Breast epithelium (tissue), 3 donors: ENCODE data around the gene PSMG4.

Experiments used
- CTCF ChIP-seq, 3 donors: fragments of 450-650 bp; IDR thresholded peaks; one replicate each; pipeline ENCODE4 v1.5.1; 2016 to 2017; ENCODE audit warnings: antibody characterized with exemption in 3 of 3, mild to moderate bottlenecking in 3 of 3, moderate library complexity in 3 of 3
- POLR2A ChIP-seq: fragments of 450-650 bp; IDR thresholded peaks from one replicate; pipeline ENCODE4 v1.6.1; 2016; ENCODE audit warnings: antibody characterized with exemption, mild to moderate bottlenecking, moderate library complexity
- POLR2AphosphoS5 ChIP-seq, 3 donors: sonication (generic); formaldehyde crosslinking; IDR thresholded peaks; one replicate each; pipeline ENCODE4 v1.6.1; 2017; ENCODE audit warnings: antibody characterized with exemption in 3 of 3

GRCh38 chr6:3286641-3287171 is 28.0 kb downstream of the PSMG4 start:
- TF ChIP-seq CTCF (IDR thresholded peaks at IDR 0.05) (no peak), POLR2A (no peak), POLR2AphosphoS5 (IDR thresholded peaks at IDR 0.05) (no peak)
